Measurements from ENCODE around the gene C3orf62.

C3orf62 gene
- total RNA-seq, result 4.7 to 11.2 (median 9.7) reads per million in 4 donors

- DNase-seq, result peak; percentile 51 to 74 (median 63)
Measured at GRCh38 chr3:49276475-49277382, at the start of gene C3orf62. C3orf62 (minus strand) TSS chr3:49277232; CDS start chr3:49276872, 360 bp downstream.

GRCh38 chr3:49324768-49325167, 47.7 kb upstream of the C3orf62 start:
- no peak for DNase-seq

GRCh38 chr3:49316696-49317457, 39.8 kb upstream of the C3orf62 start:
- DNase-seq, result no peak

GRCh38 chr3:49313896-49314688, 37.1 kb upstream of the C3orf62 start:
- DNase-seq, result no peak

GRCh38 chr3:49311283-49311682, 34.3 kb upstream of the C3orf62 start:
- DNase-seq, result no peak

GRCh38 chr3:49310677-49311076, 33.6 kb upstream of the C3orf62 start:
- no peak for DNase-seq

GRCh38 chr3:49305608-49306007, 28.6 kb upstream of the C3orf62 start:
- no peak for DNase-seq

- no peak for DNase-seq
Measured at GRCh38 chr3:49302613-49303012, 25.6 kb upstream of the C3orf62 start.

GRCh38 chr3:49300595-49300994, 23.6 kb upstream of the C3orf62 start:
- DNase-seq, result no peak

- DNase-seq, result no peak
Measured at GRCh38 chr3:49298511-49298910, 21.5 kb upstream of the C3orf62 start.

GRCh38 chr3:49296781-49297411, 19.9 kb upstream of the C3orf62 start:
- no peak for DNase-seq

GRCh38 chr3:49295489-49296058, 18.5 kb upstream of the C3orf62 start:
- DNase-seq, result peak in 2 of 5 donors; percentile 27 to 28

- no peak for DNase-seq
Measured at GRCh38 chr3:49294343-49294742, 17.3 kb upstream of the C3orf62 start.

GRCh38 chr3:49283997-49284396, 7.0 kb upstream of the C3orf62 start:
- DNase-seq, result no peak

- DNase-seq, result no peak
Measured at GRCh38 chr3:49279376-49279775, 2.3 kb upstream of the C3orf62 start.

GRCh38 chr3:49278548-49278947, 1.5 kb upstream of the C3orf62 start:
- no peak for DNase-seq

GRCh38 chr3:49277383-49277775, 347 bp upstream of the C3orf62 start:
- no peak for DNase-seq

GRCh38 chr3:49273825-49274532, 3.1 kb downstream of the C3orf62 start:
- no peak for DNase-seq

- DNase-seq, result no peak
Measured at GRCh38 chr3:49271047-49271446, 6.0 kb downstream of the C3orf62 start.

- DNase-seq, result no peak
Measured at GRCh38 chr3:49270156-49270500, 6.9 kb downstream of the C3orf62 start.

GRCh38 chr3:49269443-49270155, 7.4 kb downstream of the C3orf62 start:
- DNase-seq, result no peak

Data from T-helper 1 cell (primary cell).